Gastroesophageal sphincter (tissue), 4 donors: ENCODE data around the gene FSTL5. TPM values are rescaled to one million over a fixed set of nuclear protein-coding genes. Genes with fewer than 3 reads are reported as not detected.

Experiments
- ATAC-seq: fragments of 150-250 bp; one replicate; pipeline ENCODE4 v1.9.1; 2016; ENCODE audit warnings: mild to moderate bottlenecking, moderate library complexity
- H3K27ac ChIP-seq, 4 donors: fragments of 200-600 bp; sonication (generic) in 3 of 4; 1 replicate in 3 of 4; 2 replicates in 1 of 4; pipeline ENCODE4 v1.5.1; 2016 to 2019
- H3K27me3 ChIP-seq: fragments of 200-600 bp; sonication (generic); one replicate; pipeline ENCODE4 v1.5.1; 2019
- H3K36me3 ChIP-seq, 2 donors: fragments of 200-600 bp; sonication (generic); one replicate each; pipeline ENCODE4 v1.5.1; 2019; ENCODE audit warnings: control low read depth in 1 of 2
- H3K4me1 ChIP-seq, 3 donors: fragments of 200-600 bp; sonication (generic); 1 replicate in 2 of 3; 2 replicates in 1 of 3; pipeline ENCODE4 v1.5.1; 2016 to 2019; ENCODE audit warnings: control low read depth in 2 of 3
- H3K4me3 ChIP-seq, 2 donors: fragments of 200-600 bp; sonication (generic); one replicate each; pipeline ENCODE4 v1.5.1; 2019; ENCODE audit warnings: mild to moderate bottlenecking in 1 of 2, moderate library complexity in 1 of 2
- H3K9me3 ChIP-seq, 3 donors: fragments of 200-600 bp; sonication (generic); one replicate each; pipeline ENCODE4 v1.5.1; 2017 to 2019; ENCODE audit warnings: control low read depth in 2 of 3
- EP300 ChIP-seq: sonication (generic); formaldehyde crosslinking; IDR thresholded peaks from one replicate; pipeline ENCODE4 v1.6.1; 2017; ENCODE audit warnings: antibody characterized with exemption, mild to moderate bottlenecking
- POLR2A ChIP-seq, 2 donors: fragments of 450-650 bp; IDR thresholded peaks; one replicate each; pipeline ENCODE4 v1.6.1; 2017; ENCODE audit warnings: antibody characterized with exemption in 2 of 2, mild to moderate bottlenecking in 2 of 2, moderate library complexity in 1 of 2
- POLR2AphosphoS5 ChIP-seq: sonication (generic); formaldehyde crosslinking; IDR thresholded peaks from one replicate; pipeline ENCODE4 v1.6.1; 2017; ENCODE audit warnings: antibody characterized with exemption
- WGBS, 2 donors: methylation state at CpG; one replicate each; pipeline ENCODE4 v1.1.5; 2018; ENCODE audit warnings: low coverage in 1 of 2; 5-methylcytosine and 5-hydroxymethylcytosine counted together
- total RNA-seq, 4 donors: library from RNA; depleted of rRNA; stranded (reverse); fragments of >200 nt; gene quantifications; one replicate each; pipeline ENCODE4 v1.1.0, GENCODE V29; 2016
- TF ChIP-seq, protein P1 (sequence below), 4 experiments: fragments of 200-600 bp in 2 of 4; fragments of 450-650 bp in 2 of 4; sonication (generic) in 1 of 4; IDR thresholded peaks; one replicate each; pipeline ENCODE4 v1.5.1; 2017 to 2019; ENCODE audit warnings: antibody characterized with exemption in 4 of 4, mild to moderate bottlenecking in 2 of 4, moderate library complexity in 2 of 4

FSTL5 gene
- total RNA-seq, 4 donors from 2014 or later = 0.27 to 0.57 TPM; not detected in 2

DNA sequence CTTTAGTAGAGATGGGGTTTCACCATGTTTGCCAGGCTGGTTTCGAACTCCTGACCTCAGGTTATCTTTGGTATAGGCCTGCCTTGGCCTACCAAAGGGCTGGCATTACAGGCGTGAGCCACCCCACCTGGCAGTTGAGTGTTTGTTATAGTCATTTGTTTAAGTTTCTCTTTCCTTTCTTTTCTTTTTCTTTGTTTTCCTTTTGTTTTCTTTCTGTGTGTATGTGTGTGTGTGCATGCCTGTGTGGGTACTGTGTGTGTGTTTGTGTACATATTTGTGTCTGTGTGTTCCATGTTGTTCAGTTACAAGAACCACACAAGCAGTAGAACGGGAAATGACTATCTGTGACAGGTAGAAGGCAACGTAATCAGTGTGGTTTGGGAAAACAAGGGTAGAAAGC is 624.9 kb downstream of the FSTL5 start:
- WGBS, 2 donors = 72 to 93% methylated on average over 4 of the region's 4 CpGs

DNA sequence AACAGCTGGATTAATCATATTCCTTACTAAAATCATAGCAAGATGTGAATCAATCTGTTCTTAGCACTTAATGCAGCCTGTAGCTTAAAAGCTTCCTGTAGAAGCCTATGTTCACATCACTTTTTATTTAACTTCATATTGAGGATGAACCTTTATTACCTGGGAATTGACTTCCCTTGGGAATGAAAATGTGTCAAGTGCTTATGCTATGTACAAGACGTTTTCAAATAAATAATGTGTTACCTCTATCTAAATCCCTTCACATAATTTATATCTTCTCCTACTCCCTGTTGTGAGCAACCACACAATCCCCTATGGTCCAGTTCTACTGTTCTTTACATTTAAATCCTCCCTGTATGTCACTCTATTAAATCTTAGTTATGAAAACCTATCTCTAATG is 633.1 kb downstream of the FSTL5 start:
- WGBS, 2 donors = 47 to 53% methylated on average over 1 of the region's 1 CpG

More for the DNA sequence above, 624.9 kb downstream of the FSTL5 start:
- no peaks in the 10 kb centered on the region for H3K4me1 ChIP-seq
- H3K9me3 ChIP-seq = no peaks in the 10 kb centered on the region
- H3K27me3 ChIP-seq = no peaks in the 10 kb centered on the region
- no peak for ATAC-seq
- TF ChIP-seq, protein P1, sequence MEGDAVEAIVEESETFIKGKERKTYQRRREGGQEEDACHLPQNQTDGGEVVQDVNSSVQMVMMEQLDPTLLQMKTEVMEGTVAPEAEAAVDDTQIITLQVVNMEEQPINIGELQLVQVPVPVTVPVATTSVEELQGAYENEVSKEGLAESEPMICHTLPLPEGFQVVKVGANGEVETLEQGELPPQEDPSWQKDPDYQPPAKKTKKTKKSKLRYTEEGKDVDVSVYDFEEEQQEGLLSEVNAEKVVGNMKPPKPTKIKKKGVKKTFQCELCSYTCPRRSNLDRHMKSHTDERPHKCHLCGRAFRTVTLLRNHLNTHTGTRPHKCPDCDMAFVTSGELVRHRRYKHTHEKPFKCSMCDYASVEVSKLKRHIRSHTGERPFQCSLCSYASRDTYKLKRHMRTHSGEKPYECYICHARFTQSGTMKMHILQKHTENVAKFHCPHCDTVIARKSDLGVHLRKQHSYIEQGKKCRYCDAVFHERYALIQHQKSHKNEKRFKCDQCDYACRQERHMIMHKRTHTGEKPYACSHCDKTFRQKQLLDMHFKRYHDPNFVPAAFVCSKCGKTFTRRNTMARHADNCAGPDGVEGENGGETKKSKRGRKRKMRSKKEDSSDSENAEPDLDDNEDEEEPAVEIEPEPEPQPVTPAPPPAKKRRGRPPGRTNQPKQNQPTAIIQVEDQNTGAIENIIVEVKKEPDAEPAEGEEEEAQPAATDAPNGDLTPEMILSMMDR (IDR thresholded peaks at IDR 0.05) = no peak
- no peak for TF ChIP-seq EP300
- TF ChIP-seq POLR2AphosphoS5 = no peak
- no peak for TF ChIP-seq POLR2A (IDR thresholded peaks at IDR 0.05)
- H3K4me3 ChIP-seq = no peak overlapping the region
- no peaks in the 10 kb centered on the region for H3K36me3 ChIP-seq
- H3K27ac ChIP-seq = no peak overlapping the region

DNA sequence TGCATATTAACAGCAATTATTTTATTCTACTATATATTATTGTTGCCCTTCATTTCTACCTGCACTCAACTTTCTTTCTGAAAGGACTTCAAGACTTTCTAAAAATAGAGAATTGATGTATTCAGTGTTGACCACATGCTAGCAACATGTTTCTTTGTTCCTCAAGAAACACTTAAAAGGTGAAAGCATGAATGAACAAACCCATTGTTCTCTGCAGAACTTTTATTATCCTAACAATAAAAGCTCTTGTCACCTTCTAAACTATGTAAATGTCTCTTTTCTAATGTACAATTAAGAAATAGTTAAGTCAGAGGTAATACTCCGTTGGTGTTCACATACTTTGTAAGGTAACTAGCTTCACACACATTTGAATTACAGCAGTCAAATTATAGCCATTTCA is 638.7 kb downstream of the FSTL5 start:
- TF ChIP-seq POLR2AphosphoS5 = no peak
- no peak for TF ChIP-seq EP300
- TF ChIP-seq POLR2A (IDR thresholded peaks at IDR 0.05) = no peak
- TF ChIP-seq, protein P1 (IDR thresholded peaks at IDR 0.05) = no peak
- Histone ChIP-seq H3K36me3 (no peaks in the 10 kb centered on the region), H3K9me3 (no peaks in the 10 kb centered on the region), H3K27ac (no peak overlapping the region), H3K4me3 (no peak overlapping the region), H3K4me1 (no peaks in the 10 kb centered on the region), H3K27me3 (no peaks in the 10 kb centered on the region)
- ATAC-seq = no peak
- 25 to 60% methylated on average over 1 of the region's 1 CpG for WGBS, 2 donors

More for the DNA sequence above, 633.1 kb downstream of the FSTL5 start:
- Histone ChIP-seq H3K27me3 (no peaks in the 10 kb centered on the region), H3K9me3 (no peaks in the 10 kb centered on the region), H3K4me3 (no peak overlapping the region), H3K36me3 (no peaks in the 10 kb centered on the region), H3K27ac (no peak overlapping the region), H3K4me1 (no peaks in the 10 kb centered on the region)
- ATAC-seq = no peak
- TF ChIP-seq EP300 (no peak), POLR2A (IDR thresholded peaks at IDR 0.05) (no peak), POLR2AphosphoS5 (no peak)
- TF ChIP-seq, protein P1 (IDR thresholded peaks at IDR 0.05) = no peak

DNA sequence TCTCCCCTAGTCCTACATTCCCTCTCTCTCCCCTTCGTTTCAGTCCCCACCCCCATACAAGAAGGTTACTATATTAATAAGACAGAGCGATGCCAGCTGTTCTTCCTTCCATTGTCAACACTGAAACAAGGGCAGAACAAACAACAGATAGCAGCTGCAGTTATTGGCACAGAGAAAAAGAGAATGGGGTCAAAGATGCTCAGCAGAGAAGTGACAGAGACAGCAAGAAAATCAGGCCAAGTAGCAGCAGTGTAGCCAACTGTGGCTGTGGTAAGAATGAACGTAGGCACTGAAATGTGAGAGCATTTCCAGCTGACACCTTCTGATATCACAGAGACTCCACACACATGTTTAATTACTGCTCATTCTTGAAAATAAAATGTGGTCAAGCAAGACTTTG is 641.8 kb downstream of the FSTL5 start:
- H3K4me3 ChIP-seq = no peak overlapping the region
- WGBS, 2 donors = 14 to 29% methylated on average over 1 to 3 of the region's 3 CpGs
- H3K9me3 ChIP-seq = no peaks in the 10 kb centered on the region
- no peaks in the 10 kb centered on the region for H3K27me3 ChIP-seq
- TF ChIP-seq, protein P1 (IDR thresholded peaks at IDR 0.05) = no peak
- TF ChIP-seq EP300 = no peak
- TF ChIP-seq POLR2AphosphoS5 = no peak
- TF ChIP-seq POLR2A (IDR thresholded peaks at IDR 0.05) = no peak
- H3K4me1 ChIP-seq = no peaks in the 10 kb centered on the region
- H3K36me3 ChIP-seq = no peaks in the 10 kb centered on the region
- H3K27ac ChIP-seq = no peak overlapping the region
- ATAC-seq = no peak

DNA sequence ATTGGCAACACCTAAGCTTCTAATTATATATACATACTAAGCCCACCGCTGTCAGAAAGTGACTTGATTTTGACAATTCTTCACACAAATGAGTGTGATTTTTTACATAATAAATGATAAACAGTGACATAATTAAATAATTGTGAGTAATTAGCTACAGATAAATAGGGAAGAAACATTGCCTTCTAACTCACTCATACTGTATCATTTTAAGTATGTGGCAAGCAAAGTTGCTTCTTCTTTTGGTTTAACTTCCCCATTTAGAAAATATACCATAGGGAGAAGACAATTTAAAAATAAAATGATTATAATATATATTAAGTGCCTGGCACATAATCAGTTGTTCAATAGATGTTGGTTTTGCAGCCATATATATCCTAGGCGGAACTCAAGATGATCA is 644.2 kb downstream of the FSTL5 start:
- no peaks in the 10 kb centered on the region for H3K27me3 ChIP-seq
- WGBS, 2 donors = 92 to 96% methylated on average over 2 of the region's 2 CpGs

More for the DNA sequence above, 644.2 kb downstream of the FSTL5 start:
- H3K9me3 ChIP-seq = no peaks in the 10 kb centered on the region
- H3K4me1 ChIP-seq = no peaks in the 10 kb centered on the region
- H3K27ac ChIP-seq = no peak overlapping the region
- H3K4me3 ChIP-seq = no peak overlapping the region
- no peak for ATAC-seq
- TF ChIP-seq, protein P1 (IDR thresholded peaks at IDR 0.05) = no peak
- TF ChIP-seq POLR2A (IDR thresholded peaks at IDR 0.05) = no peak
- TF ChIP-seq EP300 = no peak
- no peak for TF ChIP-seq POLR2AphosphoS5
- no peaks in the 10 kb centered on the region for H3K36me3 ChIP-seq
